ENCODE results near the gene AKAP9.
"Not testable (repeated sequence)": the region's sequence is repeated elsewhere in the genome, so short reads cannot be mapped to it uniquely, and the experiment has no call there.

AKAP9 gene

DNA sequence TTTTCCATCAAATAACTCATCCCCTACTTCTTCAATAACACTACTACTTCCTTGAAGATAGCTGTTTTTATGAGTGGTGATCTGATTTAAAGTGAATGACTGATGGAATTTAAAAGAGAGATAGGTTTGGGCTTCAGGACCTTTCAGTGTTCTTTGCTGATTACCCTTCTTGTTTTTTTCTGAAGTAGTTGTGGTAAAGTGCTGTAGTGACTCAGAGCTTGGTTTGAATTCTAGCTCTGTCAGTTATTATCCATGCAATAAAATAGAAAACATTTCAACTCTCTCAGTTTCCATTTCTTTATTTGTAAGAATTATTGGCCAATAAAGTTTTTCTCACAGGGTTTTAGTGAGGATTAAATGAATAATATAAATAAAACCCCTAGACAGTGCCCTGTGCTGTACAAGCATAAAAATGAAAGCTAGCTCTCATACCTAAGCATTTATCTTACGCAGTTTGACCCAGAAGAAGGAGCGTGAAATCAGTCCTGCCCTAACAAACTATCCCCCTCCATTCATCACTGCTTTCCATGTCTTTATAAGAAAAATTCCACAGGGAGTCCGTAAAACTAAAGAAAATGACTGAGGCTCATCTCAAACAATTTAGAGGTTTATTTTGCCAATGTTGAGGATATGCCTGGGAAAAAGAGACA lies 25.1 kb upstream of the AKAP9 start:
- Histone ChIP-seq H3K4me1 (ENCODE audit: control insufficient read depth, insufficient read depth, low read length) (peaks cover 7% of the 10 kb centered on the region), H3K4me3 (ENCODE audit: low read length) (no peak overlapping the region), H3K27me3 (ENCODE audit: control insufficient read depth, insufficient read depth, low read length) (no peaks in the 10 kb centered on the region), H3K9me3 (ENCODE audit: control insufficient read depth, low read length) (no peaks in the 10 kb centered on the region), H3K9ac (ENCODE audit: low read length) (no peak overlapping the region), H3K36me3 (ENCODE audit: control insufficient read depth, insufficient read depth, low read length) (no peaks in the 10 kb centered on the region)

DNA sequence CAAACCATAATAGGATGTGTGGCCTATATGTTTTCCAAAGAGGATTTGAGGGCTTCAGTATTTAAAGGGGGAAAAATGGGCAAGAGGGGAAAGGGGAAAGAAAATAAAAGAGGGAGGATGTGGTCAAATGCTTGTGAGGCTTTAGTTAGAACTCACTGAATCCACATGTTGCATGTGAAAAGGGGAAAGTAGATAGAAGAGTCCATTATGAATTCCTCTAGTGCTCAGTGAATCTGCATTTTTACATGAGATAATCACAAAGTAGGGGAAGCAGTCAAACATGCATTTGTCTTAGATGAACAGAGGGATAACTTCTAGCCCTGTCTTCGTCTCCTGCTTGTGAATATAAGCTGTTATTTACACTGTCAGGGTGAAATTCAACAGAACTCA lies 24.6 kb upstream of the AKAP9 start:
- Histone ChIP-seq H3K27me3 (ENCODE audit: control insufficient read depth, insufficient read depth, low read length) (no peaks in the 10 kb centered on the region), H3K4me1 (ENCODE audit: control insufficient read depth, insufficient read depth, low read length) (peaks cover 7% of the 10 kb centered on the region), H3K9me3 (ENCODE audit: control insufficient read depth, low read length) (no peaks in the 10 kb centered on the region), H3K4me3 (ENCODE audit: low read length) (no peak overlapping the region), H3K9ac (ENCODE audit: low read length) (no peak overlapping the region), H3K36me3 (ENCODE audit: control insufficient read depth, insufficient read depth, low read length) (no peaks in the 10 kb centered on the region)

DNA sequence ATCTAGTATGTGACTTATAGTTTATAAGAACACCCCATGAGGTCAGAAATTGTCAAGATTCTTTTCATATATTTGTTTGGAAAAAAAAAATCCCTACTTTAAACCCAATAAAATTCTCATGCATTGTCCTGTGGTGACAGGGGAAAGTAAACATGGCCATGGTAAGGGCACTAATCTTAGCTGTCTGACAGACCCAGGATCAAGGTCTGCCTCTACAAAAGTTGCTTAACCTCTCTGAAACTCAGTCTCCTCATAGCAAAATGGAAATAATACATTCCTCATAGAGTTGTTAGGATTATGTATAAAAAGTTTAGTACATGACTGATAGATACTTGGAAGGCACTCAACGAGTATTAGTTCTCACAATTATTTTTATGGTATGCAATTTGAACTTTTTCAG lies 22.3 kb upstream of the AKAP9 start:
- no peaks in the 10 kb centered on the region for H3K27me3 ChIP-seq (ENCODE audit: control insufficient read depth, insufficient read depth, low read length)
- H3K9me3 ChIP-seq (ENCODE audit: control insufficient read depth, low read length), result no peaks in the 10 kb centered on the region
- H3K36me3 ChIP-seq (ENCODE audit: control insufficient read depth, insufficient read depth, low read length), result no peaks in the 10 kb centered on the region

DNA sequence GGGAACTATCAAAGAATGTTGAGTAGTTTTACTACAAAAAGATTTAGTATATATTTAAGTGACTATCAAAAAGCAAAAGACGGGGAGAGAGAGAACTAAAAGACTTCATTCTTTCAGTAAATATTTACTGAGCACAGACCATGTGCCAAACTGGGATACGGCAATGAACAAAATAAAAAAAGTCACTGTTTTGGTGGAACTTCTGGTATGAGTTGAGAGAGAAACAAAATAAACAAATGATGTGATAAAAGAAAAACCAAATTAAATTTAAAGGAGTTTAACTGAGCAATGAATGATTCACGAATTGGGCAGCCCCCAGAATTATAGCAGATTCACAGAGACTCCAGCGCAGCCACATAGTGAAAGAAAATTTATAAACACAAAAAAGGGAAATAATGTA lies 17.8 kb upstream of the AKAP9 start:
- no peaks in the 10 kb centered on the region for H3K36me3 ChIP-seq (ENCODE audit: control insufficient read depth, insufficient read depth, low read length)
- no peaks in the 10 kb centered on the region for H3K4me1 ChIP-seq (ENCODE audit: control insufficient read depth, insufficient read depth, low read length)
- H3K27me3 ChIP-seq (ENCODE audit: control insufficient read depth, insufficient read depth, low read length), result no peaks in the 10 kb centered on the region
- H3K9ac ChIP-seq (ENCODE audit: low read length), result no peak overlapping the region
- H3K4me3 ChIP-seq (ENCODE audit: low read length), result no peak overlapping the region
- no peaks in the 10 kb centered on the region for H3K9me3 ChIP-seq (ENCODE audit: control insufficient read depth, low read length)

More for the DNA sequence above, 22.3 kb upstream of the AKAP9 start:
- Histone ChIP-seq H3K4me1 (ENCODE audit: control insufficient read depth, insufficient read depth, low read length) (no peaks in the 10 kb centered on the region), H3K9ac (ENCODE audit: low read length) (no peak overlapping the region), H3K4me3 (ENCODE audit: low read length) (no peak overlapping the region)

DNA sequence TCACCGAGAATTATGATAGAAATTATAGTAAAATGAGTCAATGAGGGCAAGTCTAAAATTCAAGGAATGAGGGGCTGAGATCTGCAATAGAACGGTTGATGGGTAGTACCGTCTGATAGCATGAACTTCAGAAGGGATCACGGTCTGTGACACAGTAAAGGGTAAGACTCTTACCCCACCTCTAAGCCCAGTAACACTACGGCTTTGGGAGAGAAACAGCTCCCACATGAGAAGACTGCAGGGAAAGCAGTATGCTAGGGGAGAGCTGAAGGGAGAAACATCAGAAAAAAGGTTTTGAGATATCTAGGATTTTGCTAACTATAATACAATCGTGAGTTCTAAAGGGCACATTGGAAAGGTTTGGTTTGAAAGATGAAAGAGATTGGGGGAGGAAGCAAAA lies 12.8 kb upstream of the AKAP9 start:
- Histone ChIP-seq H3K4me3 (ENCODE audit: low read length) (no peak overlapping the region), H3K27me3 (ENCODE audit: control insufficient read depth, insufficient read depth, low read length) (no peaks in the 10 kb centered on the region), H3K9ac (ENCODE audit: low read length) (no peak overlapping the region), H3K9me3 (ENCODE audit: control insufficient read depth, low read length) (no peaks in the 10 kb centered on the region), H3K4me1 (ENCODE audit: control insufficient read depth, insufficient read depth, low read length) (no peaks in the 10 kb centered on the region), H3K36me3 (ENCODE audit: control insufficient read depth, insufficient read depth, low read length) (no peaks in the 10 kb centered on the region)

DNA sequence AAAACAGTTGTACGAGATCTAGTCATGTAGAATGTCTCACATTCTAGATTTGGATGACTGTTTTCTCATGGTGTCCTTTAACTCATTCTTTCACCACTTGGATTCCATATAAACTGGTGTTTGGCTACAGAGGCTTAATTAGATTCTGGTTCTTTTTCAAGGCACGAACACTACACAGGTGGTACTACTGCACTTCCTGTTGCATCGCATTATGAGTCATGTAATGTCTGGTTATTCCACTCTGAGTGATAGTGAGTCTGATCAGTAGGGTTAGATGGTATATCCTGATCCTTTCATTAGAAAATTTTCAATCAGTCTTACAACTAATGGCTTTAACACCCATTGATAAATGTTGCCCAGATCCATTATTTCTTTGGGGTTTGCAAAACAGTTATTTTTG lies 11.2 kb upstream of the AKAP9 start:
- H3K4me3 ChIP-seq (ENCODE audit: low read length), result no peak overlapping the region
- H3K9ac ChIP-seq (ENCODE audit: low read length), result no peak overlapping the region
- H3K36me3 ChIP-seq (ENCODE audit: control insufficient read depth, insufficient read depth, low read length), result no peaks in the 10 kb centered on the region
- no peaks in the 10 kb centered on the region for H3K4me1 ChIP-seq (ENCODE audit: control insufficient read depth, insufficient read depth, low read length)
- H3K9me3 ChIP-seq (ENCODE audit: control insufficient read depth, low read length), result no peaks in the 10 kb centered on the region
- no peaks in the 10 kb centered on the region for H3K27me3 ChIP-seq (ENCODE audit: control insufficient read depth, insufficient read depth, low read length)

DNA sequence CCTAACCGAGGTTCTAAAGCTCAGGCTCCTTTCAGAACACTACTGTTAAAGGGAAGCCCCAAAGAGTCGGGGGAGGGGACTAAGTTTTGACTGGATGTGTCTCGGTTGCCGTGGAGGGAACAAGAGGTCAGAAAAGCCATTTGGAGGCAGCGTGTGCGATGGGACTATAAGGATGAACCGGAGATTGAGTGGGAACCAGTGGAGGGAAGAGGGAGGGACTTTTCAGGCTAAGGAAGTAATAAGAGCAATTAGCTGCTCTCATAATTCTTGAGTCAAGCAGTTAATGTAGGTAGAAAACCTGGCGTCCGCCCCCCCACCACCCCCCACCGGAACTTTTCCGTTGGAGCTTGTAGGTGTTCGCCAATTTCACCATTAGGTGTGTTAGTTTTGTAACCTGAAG lies 491 bp upstream of the AKAP9 start:
- Histone ChIP-seq H3K36me3 (ENCODE audit: control insufficient read depth, insufficient read depth, low read length) (no peaks in the 10 kb centered on the region), H3K4me1 (ENCODE audit: control insufficient read depth, insufficient read depth, low read length) (peaks cover 8% of the 10 kb centered on the region), H3K4me3 (ENCODE audit: low read length) (peak overlapping the region; percentile 94), H3K9me3 (ENCODE audit: control insufficient read depth, low read length) (no peaks in the 10 kb centered on the region), H3K27me3 (ENCODE audit: control insufficient read depth, insufficient read depth, low read length) (no peaks in the 10 kb centered on the region), H3K9ac (ENCODE audit: low read length) (peak overlapping the region; percentile 96)

DNA sequence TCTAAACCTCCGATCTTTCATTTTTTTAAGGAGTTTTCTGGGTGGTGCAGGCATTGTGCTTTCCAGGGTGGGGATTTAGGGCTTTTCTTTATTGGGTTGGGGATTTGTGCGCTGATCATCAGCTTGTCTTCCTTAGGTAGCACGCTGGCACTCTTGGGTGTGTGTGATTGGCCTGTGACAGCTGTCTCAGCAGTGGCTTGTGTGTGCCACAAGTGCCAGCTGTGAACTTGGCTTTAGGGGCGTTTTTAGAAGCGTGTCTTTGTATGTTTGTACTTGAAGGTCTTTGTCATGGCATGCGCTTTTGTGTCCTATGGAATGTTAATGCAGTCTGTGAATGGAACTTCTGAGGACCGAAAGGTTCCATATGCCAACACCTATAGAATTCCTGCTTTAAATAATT lies 788 bp downstream of the AKAP9 start:
- H3K9me3 ChIP-seq (ENCODE audit: control insufficient read depth, low read length), result no peaks in the 10 kb centered on the region

DNA sequence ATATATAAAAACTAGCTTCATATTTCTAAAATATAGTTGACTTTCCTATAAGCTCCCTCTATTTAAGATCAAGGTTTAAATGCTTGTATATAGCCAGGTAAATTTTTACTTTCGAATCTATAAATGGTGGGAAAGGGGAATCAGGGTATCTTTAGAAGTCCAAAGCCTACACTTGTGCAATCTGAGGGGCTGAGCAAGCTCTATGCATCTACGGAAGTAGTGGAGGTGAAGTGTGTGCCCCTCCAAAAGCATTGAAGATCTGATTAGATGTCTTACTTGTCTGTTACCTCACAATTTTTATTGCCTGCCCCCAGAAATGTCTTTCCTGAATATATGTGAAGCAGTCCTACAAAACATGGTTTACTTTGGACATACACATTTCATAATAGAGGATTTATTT lies 1.6 kb downstream of the AKAP9 start:
- Histone ChIP-seq H3K9me3 (ENCODE audit: control insufficient read depth, low read length) (no peaks in the 10 kb centered on the region), H3K4me3 (ENCODE audit: low read length) (no peak overlapping the region), H3K4me1 (ENCODE audit: control insufficient read depth, insufficient read depth, low read length) (peaks cover 8% of the 10 kb centered on the region), H3K27me3 (ENCODE audit: control insufficient read depth, insufficient read depth, low read length) (no peaks in the 10 kb centered on the region), H3K36me3 (ENCODE audit: control insufficient read depth, insufficient read depth, low read length) (no peaks in the 10 kb centered on the region), H3K9ac (ENCODE audit: low read length) (peak overlapping the region; percentile 24)

More for the DNA sequence above, 788 bp downstream of the AKAP9 start:
- H3K9ac ChIP-seq (ENCODE audit: low read length), result peak overlapping the region; percentile 96
- H3K4me3 ChIP-seq (ENCODE audit: low read length), result peak overlapping the region; percentile 94
- H3K36me3 ChIP-seq (ENCODE audit: control insufficient read depth, insufficient read depth, low read length), result no peaks in the 10 kb centered on the region
- H3K4me1 ChIP-seq (ENCODE audit: control insufficient read depth, insufficient read depth, low read length), result peaks cover 8% of the 10 kb centered on the region
- H3K27me3 ChIP-seq (ENCODE audit: control insufficient read depth, insufficient read depth, low read length), result no peaks in the 10 kb centered on the region

DNA sequence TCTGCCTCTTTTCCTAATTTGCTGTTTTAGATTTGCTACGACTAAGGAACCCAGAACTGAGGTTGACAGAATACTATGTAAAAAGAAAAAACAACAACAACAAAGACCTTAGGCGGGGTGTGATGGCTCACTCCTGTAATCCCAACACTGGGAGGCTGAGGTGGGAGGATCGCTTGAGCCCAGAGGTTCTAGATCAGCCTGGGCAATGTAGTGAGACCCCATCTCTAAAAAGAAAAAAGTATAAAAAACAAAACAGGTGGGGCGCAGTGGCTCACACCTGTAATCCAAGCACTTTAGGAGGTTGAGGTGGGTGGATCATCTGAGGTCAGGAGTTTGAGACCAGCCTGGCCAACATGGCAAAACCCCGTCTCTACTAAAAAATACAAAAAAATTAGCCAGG lies 4.3 kb downstream of the AKAP9 start:
- not testable (repeated sequence) for H3K4me3 ChIP-seq (ENCODE audit: low read length); H3K27me3 ChIP-seq (ENCODE audit: control insufficient read depth, insufficient read depth, low read length); H3K36me3 ChIP-seq (ENCODE audit: control insufficient read depth, insufficient read depth, low read length); H3K9ac ChIP-seq (ENCODE audit: low read length); H3K9me3 ChIP-seq (ENCODE audit: control insufficient read depth, low read length); H3K4me1 ChIP-seq (ENCODE audit: control insufficient read depth, insufficient read depth, low read length)

DNA sequence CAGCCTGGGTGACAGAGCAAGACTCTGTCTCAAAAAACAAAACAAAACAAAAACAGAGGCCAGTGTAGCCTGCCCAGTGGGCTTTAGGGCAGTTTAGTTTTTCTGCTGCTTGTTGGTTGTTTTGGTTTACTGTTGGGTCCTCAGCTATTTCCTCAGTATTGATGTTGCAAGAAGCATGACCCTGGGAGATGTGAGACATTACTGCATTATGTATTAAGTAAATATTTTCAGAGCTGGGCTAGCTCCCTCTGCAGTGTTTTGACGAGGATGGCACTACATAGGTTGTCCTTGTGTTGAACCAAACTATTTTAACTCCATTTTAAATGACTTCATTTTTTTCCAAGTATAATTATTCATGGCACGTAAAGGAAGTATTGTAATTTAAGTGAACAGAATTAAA lies 4.8 kb downstream of the AKAP9 start:
- no peak overlapping the region for H3K4me3 ChIP-seq (ENCODE audit: low read length)
- no peaks in the 10 kb centered on the region for H3K9me3 ChIP-seq (ENCODE audit: control insufficient read depth, low read length)
- H3K27me3 ChIP-seq (ENCODE audit: control insufficient read depth, insufficient read depth, low read length), result no peaks in the 10 kb centered on the region
- no peak overlapping the region for H3K9ac ChIP-seq (ENCODE audit: low read length)
- no peaks in the 10 kb centered on the region for H3K4me1 ChIP-seq (ENCODE audit: control insufficient read depth, insufficient read depth, low read length)
- H3K36me3 ChIP-seq (ENCODE audit: control insufficient read depth, insufficient read depth, low read length), result no peaks in the 10 kb centered on the region

DNA sequence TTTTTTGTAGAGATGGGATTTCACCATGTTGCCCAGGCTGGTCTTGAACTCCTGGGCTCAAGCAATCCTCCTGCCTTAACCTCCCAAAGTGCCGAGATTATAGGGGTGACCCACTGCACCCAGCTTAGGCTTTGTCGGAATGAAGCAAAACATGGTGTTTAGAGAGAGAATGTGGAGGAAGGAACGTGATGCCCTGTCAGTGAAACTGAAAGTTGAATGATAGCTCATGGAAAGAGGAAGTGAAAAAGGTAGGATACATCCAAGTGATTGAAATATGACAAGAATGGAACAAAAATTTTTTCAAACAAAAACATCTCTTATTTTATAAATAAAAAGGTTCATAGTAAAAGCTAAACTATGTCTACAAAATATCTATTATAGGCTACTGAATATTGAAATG lies 5.9 kb downstream of the AKAP9 start:
- no peak overlapping the region for H3K9ac ChIP-seq (ENCODE audit: low read length)
- H3K9me3 ChIP-seq (ENCODE audit: control insufficient read depth, low read length), result no peaks in the 10 kb centered on the region

DNA sequence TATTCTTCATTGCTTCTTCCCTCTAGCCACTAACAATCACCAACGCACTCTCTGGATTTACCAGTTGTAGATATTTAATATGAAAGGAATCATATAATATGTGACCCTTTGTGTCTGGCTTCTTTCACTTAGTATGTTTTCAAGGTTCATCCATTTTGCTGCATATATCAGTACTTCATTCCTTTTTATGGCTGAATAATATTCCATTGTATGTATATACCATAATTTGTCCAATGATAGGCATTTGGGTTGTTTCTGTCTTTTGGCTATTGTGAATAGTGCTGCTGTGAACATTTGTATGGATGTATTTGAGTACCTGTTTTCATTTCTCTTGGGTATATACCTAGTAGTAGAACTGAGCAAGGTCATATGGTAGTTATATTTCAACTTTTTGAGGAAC lies 7.3 kb downstream of the AKAP9 start:
- Histone ChIP-seq H3K4me1 (ENCODE audit: control insufficient read depth, insufficient read depth, low read length) (no peaks in the 10 kb centered on the region), H3K4me3 (ENCODE audit: low read length) (no peak overlapping the region), H3K36me3 (ENCODE audit: control insufficient read depth, insufficient read depth, low read length) (no peaks in the 10 kb centered on the region), H3K27me3 (ENCODE audit: control insufficient read depth, insufficient read depth, low read length) (no peaks in the 10 kb centered on the region), H3K9me3 (ENCODE audit: control insufficient read depth, low read length) (no peaks in the 10 kb centered on the region), H3K9ac (ENCODE audit: low read length) (no peak overlapping the region)

More for the DNA sequence above, 5.9 kb downstream of the AKAP9 start:
- Histone ChIP-seq H3K4me3 (ENCODE audit: low read length) (no peak overlapping the region), H3K4me1 (ENCODE audit: control insufficient read depth, insufficient read depth, low read length) (no peaks in the 10 kb centered on the region), H3K36me3 (ENCODE audit: control insufficient read depth, insufficient read depth, low read length) (no peaks in the 10 kb centered on the region), H3K27me3 (ENCODE audit: control insufficient read depth, insufficient read depth, low read length) (no peaks in the 10 kb centered on the region)

Data from mucosa of stomach (tissue), 1 donor.